HepG2 (cell line): ENCODE results near the gene ACTN3. TPM values are rescaled to one million over a fixed set of nuclear protein-coding genes. Genes with fewer than 3 reads are reported as not detected.

ENCODE experiments used
- GTF2F1 ChIP-seq: fragments of 150-350 bp; IDR thresholded peaks from 2 replicates; pipeline ENCODE4 v1.6.1; 2014; ENCODE audit warnings: low read length
- MZF1 ChIP-seq: sonication (generic); formaldehyde crosslinking; IDR thresholded peaks from 2 replicates; pipeline ENCODE4 v1.8.1; 2023; ENCODE audit warnings: mild to moderate bottlenecking, missing genetic modification reagents, borderline replicate concordance
- SMAD9 ChIP-seq: sonication (generic); formaldehyde crosslinking; IDR thresholded peaks from 2 replicates; pipeline ENCODE4 v1.5.1; 2020; ENCODE audit warnings: mild to moderate bottlenecking, missing genetic modification reagents
- SP5 ChIP-seq: IDR thresholded peaks from 2 replicates; pipeline ENCODE4 v1.6.1; 2016; ENCODE audit warnings: low read depth, borderline replicate concordance
- ZNF235 ChIP-seq: sonication (generic); formaldehyde crosslinking; IDR thresholded peaks from 2 replicates; pipeline ENCODE4 v1.8.1; 2023; ENCODE audit warnings: mild to moderate bottlenecking, missing genetic modification reagents, borderline replicate concordance
- ZNF296 ChIP-seq: sonication (generic); formaldehyde crosslinking; conservative IDR thresholded peaks from 2 replicates; pipeline ENCODE4 v1.5.0; 2020; ENCODE audit warnings: mild to moderate bottlenecking, missing genetic modification reagents
- ZNF556 ChIP-seq: sonication (generic); formaldehyde crosslinking; IDR thresholded peaks from 2 replicates; pipeline ENCODE4 v1.4.0; 2020; ENCODE audit warnings: mild to moderate bottlenecking, missing genetic modification reagents, borderline replicate concordance
- ZNF572 ChIP-seq: sonication (generic); formaldehyde crosslinking; IDR thresholded peaks from 2 replicates; pipeline ENCODE4 v1.5.1; 2020; ENCODE audit warnings: mild to moderate bottlenecking, missing genetic modification reagents
- ZNF747 ChIP-seq: sonication (generic); formaldehyde crosslinking; IDR thresholded peaks from 2 replicates; pipeline ENCODE4 v1.8.1; 2023; ENCODE audit warnings: missing genetic modification reagents, mild to moderate bottlenecking, borderline replicate concordance
- ZNF775 ChIP-seq: sonication (generic); formaldehyde crosslinking; IDR thresholded peaks from 2 replicates; pipeline ENCODE4 v1.4.0; 2020; ENCODE audit warnings: missing genetic modification reagents, mild to moderate bottlenecking, moderate library complexity, borderline replicate concordance
- ZNF792 ChIP-seq: IDR thresholded peaks from 2 replicates; pipeline ENCODE4 v1.6.1; 2016
- polyA plus RNA-seq, 8 experiments: library from polyadenylated mRNA; depleted of rRNA in 3 of 8; stranded (reverse) in 7 of 8; unstranded in 1 of 8; fragments of >200 nt; fragmentation: Illumina TruSeq in 4 of 8; extraction: Trizol in 4 of 8; gene quantifications; 2 replicates each; pipeline versions ENCODE4 v1.2.1 to v1.2.3, GENCODE V29; 2011 to 2016; ENCODE audit warnings: low read depth in 4 of 8, missing spikeins in 1 of 8, mixed read lengths in 1 of 8; ENCODE audit not compliant: insufficient read depth in 1 of 8
- total RNA-seq, 5 experiments: library from RNA; depleted of rRNA; stranded (reverse); fragments of >200 nt; fragmentation: Illumina TruSeq; extraction: Trizol; gene quantifications; 2 replicates each; pipeline ENCODE4 v1.2.3, GENCODE V29; 2016; ENCODE audit warnings: low read depth in 1 of 5
- TF ChIP-seq, protein P1 (sequence below): sonication (generic); formaldehyde crosslinking; IDR thresholded peaks from 2 replicates; pipeline ENCODE4 v1.4.0; 2020; ENCODE audit warnings: missing genetic modification reagents, borderline replicate concordance
- TF ChIP-seq, protein P2 (sequence below): sonication (generic); formaldehyde crosslinking; IDR thresholded peaks from 2 replicates; pipeline ENCODE4 v1.8.0; 2022; ENCODE audit warnings: mild to moderate bottlenecking, missing genetic modification reagents, moderate library complexity
- TF ChIP-seq, protein P3 (sequence below), 2 experiments: sonication (generic) in 1 of 2; formaldehyde crosslinking in 1 of 2; IDR thresholded peaks; 2 replicates each; pipeline versions ENCODE4 v1.6.1 to v1.9.0; 2014 to 2022; ENCODE audit warnings: antibody characterized with exemption in 1 of 2, borderline replicate concordance in 1 of 2, inconsistent platforms in 1 of 2, low read depth in 1 of 2, missing genetic modification reagents in 1 of 2
- TF ChIP-seq, protein P4 (sequence below): sonication (generic); formaldehyde crosslinking; IDR thresholded peaks from 2 replicates; pipeline ENCODE4 v1.4.0; 2020; ENCODE audit warnings: mild to moderate bottlenecking, low read depth, missing genetic modification reagents
- TF ChIP-seq, protein P5 (sequence below): IDR thresholded peaks from 2 replicates; pipeline ENCODE4 v1.6.1; 2016; ENCODE audit warnings: missing genetic modification reagents, missing compliant biosample characterization

Gene ACTN3
- total and polyA plus RNA-seq, 2 of the 13 experiments (the other 11 are each of a cell fraction or from before 2014, with no cell fraction given) = 0.04 to 0.09 TPM

DNA sequence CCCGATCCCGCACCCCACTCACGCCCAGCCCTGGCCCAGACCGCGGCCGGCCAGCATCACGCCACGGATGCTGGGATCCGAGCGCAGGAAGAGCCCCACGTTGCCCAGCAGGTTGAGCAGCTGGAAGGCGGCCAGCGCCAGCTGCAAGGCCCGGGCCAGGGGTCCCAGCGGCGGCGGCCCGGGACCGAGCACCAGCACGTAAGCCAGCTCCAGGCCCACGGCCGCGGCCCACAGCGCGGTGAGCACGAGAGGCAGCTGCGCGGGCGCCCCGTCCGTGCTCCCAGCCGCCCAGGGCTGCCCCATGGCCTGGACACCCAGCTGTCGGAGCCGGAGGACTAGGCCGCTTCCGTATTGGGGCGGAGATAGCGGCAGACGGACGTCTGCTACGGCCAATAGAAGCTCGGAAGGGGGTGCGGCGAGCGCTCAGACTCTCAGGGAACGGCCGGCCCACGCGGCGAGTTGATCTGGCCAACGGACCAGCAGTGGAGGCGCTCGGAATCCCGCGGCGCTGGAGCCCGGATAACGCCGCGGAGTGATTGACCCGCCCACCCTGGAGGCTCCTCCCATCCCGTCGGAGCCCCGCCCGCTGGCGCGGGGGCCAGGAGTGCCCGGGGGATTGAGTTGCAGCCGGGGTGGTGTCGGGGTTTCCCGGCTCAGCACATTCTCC lies 869 bp upstream of the ACTN3 start, which contains the start of gene ZDHHC24 (continued):
- TF ChIP-seq MZF1 (CRISPR knock-in tag) = no peak
- TF ChIP-seq, protein P1, sequence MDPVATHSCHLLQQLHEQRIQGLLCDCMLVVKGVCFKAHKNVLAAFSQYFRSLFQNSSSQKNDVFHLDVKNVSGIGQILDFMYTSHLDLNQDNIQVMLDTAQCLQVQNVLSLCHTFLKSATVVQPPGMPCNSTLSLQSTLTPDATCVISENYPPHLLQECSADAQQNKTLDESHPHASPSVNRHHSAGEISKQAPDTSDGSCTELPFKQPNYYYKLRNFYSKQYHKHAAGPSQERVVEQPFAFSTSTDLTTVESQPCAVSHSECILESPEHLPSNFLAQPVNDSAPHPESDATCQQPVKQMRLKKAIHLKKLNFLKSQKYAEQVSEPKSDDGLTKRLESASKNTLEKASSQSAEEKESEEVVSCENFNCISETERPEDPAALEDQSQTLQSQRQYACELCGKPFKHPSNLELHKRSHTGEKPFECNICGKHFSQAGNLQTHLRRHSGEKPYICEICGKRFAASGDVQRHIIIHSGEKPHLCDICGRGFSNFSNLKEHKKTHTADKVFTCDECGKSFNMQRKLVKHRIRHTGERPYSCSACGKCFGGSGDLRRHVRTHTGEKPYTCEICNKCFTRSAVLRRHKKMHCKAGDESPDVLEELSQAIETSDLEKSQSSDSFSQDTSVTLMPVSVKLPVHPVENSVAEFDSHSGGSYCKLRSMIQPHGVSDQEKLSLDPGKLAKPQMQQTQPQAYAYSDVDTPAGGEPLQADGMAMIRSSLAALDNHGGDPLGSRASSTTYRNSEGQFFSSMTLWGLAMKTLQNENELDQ = no peak
- no peak for TF ChIP-seq ZNF775 (CRISPR knock-in tag)
- TF ChIP-seq, protein P2, sequence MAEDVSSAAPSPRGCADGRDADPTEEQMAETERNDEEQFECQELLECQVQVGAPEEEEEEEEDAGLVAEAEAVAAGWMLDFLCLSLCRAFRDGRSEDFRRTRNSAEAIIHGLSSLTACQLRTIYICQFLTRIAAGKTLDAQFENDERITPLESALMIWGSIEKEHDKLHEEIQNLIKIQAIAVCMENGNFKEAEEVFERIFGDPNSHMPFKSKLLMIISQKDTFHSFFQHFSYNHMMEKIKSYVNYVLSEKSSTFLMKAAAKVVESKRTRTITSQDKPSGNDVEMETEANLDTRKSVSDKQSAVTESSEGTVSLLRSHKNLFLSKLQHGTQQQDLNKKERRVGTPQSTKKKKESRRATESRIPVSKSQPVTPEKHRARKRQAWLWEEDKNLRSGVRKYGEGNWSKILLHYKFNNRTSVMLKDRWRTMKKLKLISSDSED (CRISPR knock-in tag) = 0 out of 2 replicates have a peak, but pooled peaks have one; percentile 14
- peak; percentile 31; the same call in 1 of the 2 replicates for TF ChIP-seq ZNF556 (CRISPR knock-in tag)
- no peak for TF ChIP-seq GTF2F1
- TF ChIP-seq, protein P3, sequence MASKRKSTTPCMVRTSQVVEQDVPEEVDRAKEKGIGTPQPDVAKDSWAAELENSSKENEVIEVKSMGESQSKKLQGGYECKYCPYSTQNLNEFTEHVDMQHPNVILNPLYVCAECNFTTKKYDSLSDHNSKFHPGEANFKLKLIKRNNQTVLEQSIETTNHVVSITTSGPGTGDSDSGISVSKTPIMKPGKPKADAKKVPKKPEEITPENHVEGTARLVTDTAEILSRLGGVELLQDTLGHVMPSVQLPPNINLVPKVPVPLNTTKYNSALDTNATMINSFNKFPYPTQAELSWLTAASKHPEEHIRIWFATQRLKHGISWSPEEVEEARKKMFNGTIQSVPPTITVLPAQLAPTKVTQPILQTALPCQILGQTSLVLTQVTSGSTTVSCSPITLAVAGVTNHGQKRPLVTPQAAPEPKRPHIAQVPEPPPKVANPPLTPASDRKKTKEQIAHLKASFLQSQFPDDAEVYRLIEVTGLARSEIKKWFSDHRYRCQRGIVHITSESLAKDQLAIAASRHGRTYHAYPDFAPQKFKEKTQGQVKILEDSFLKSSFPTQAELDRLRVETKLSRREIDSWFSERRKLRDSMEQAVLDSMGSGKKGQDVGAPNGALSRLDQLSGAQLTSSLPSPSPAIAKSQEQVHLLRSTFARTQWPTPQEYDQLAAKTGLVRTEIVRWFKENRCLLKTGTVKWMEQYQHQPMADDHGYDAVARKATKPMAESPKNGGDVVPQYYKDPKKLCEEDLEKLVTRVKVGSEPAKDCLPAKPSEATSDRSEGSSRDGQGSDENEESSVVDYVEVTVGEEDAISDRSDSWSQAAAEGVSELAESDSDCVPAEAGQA (IDR thresholded peaks at IDR 0.05; ENCODE audit: low read depth) = peak; percentile 25; the same call in 1 of the 2 replicates
- TF ChIP-seq, protein P3 (CRISPR knock-in tag; IDR thresholded peaks at IDR 0.05; ENCODE audit: borderline replicate concordance) = no peak
- TF ChIP-seq, protein P4, sequence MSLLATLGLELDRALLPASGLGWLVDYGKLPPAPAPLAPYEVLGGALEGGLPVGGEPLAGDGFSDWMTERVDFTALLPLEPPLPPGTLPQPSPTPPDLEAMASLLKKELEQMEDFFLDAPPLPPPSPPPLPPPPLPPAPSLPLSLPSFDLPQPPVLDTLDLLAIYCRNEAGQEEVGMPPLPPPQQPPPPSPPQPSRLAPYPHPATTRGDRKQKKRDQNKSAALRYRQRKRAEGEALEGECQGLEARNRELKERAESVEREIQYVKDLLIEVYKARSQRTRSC (CRISPR knock-in tag) = no peak
- no peak for TF ChIP-seq ZNF792 (CRISPR knock-in tag)
- peak; percentile 24; the same call in 1 of the 2 replicates for TF ChIP-seq SP5
- no peak for TF ChIP-seq SMAD9 (CRISPR knock-in tag)
- no peak for TF ChIP-seq ZNF296 (CRISPR knock-in tag)
- no peak for TF ChIP-seq ZNF747 (CRISPR knock-in tag)
- 0 out of 2 replicates have a peak, but pooled peaks have one; percentile 41 for TF ChIP-seq ZNF235
- TF ChIP-seq, protein P5, sequence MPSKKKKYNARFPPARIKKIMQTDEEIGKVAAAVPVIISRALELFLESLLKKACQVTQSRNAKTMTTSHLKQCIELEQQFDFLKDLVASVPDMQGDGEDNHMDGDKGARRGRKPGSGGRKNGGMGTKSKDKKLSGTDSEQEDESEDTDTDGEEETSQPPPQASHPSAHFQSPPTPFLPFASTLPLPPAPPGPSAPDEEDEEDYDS (CRISPR knock-in tag) = peak; percentile 51; the same call in 1 of the 2 replicates
- no peak for TF ChIP-seq ZNF572 (CRISPR knock-in tag)
